GM21515 (cell line): ENCODE results near the gene RCC1.
"Not testable (repeated sequence)": the region's sequence is repeated elsewhere in the genome, so short reads cannot be mapped to it uniquely, and the experiment has no call there.

Experiments used
- ATAC-seq: cut with Tn5 transposase; IDR thresholded peaks from one replicate; pipeline ENCODE4 v1.9.1; 2021; ENCODE audit not compliant: unreplicated experiment

Gene RCC1

GRCh38 chr1:28582248-28582615 lies 76.4 kb downstream of the RCC1 start:
- no peak for ATAC-seq

- ATAC-seq = not testable (repeated sequence)
Measured at GRCh38 chr1:28586585-28587391, 80.9 kb downstream of the RCC1 start.
